T-helper 1 cell (primary cell): ENCODE data around the gene RPA3.

Experiments used
- DNase-seq, 5 donors: peaks; one replicate each; pipeline ENCODE4 v3.0.0-alpha.2; 2012 to 2020
- total RNA-seq, 4 donors: gene quantifications; one replicate each; lab custom pipeline; 2026; lab: John Stamatoyannopoulos, UW

Gene RPA3
- total RNA-seq = 21.3 to 38.9 (median 28.3) reads per million in 4 donors

DNA sequence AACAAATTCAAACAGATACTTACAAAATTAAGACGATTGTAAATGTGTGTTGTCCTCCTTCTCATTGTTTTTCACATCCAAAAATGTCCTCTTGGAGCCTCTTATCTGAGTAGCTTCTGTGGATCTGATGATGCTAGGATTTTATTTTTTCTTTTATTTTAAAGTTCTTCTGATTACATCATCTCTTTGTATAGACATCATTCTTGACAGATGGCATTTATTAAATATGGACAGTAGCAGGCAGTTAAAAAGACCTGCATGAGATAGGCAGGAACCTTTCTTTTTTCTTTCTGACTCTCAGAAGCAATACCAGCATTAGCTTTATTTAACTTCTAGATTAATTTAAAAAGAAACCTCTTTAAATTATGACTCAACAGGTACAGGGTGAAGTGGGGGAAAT lies at the start of gene RPA3:
TSS of gene RPA3 (minus strand) at position 116 of the 400 bp plus-strand sequence. CDS start 78,189 bp downstream, outside the sequence.
- no peak for DNase-seq

DNA sequence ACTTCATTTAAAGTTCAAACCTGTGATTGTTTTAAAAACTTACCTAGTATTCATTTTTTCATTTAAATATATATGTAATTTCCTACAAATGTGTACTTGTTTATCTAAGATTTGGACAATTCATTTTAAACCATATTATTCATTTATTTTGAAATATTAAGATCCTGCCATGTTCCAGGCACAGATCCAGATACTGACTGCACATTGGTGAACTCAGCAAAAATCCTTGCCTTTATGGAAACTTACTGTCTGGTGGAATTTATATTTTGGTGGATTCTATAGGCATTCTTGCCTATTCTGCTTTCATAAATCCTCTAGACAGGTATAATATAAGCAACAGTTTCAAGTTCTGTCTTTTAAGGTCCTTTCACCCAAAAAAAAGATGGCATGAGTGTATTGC lies 48.3 kb upstream of the RPA3 start:
- no peak for DNase-seq

DNA sequence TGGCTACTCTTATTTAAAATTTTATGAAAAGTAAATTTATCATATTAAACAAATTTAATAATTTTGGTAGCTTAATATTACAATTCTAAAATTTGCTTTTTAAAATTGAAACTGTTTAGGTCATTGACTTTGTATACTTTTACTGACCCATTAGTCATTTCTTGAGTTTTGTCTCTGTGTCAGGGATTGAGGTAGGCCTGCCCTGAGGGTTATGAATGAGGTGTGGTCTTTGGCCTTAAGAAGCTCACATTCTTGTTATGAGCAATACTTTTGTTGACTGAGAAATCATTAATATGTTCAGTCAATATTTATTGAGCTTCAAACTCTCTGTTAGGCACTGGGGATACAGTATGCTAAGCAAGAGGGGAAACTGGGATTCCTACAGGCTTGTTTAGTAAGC lies 47.0 kb upstream of the RPA3 start:
- peak in 1 of 5 donors; percentile 28 for DNase-seq

DNA sequence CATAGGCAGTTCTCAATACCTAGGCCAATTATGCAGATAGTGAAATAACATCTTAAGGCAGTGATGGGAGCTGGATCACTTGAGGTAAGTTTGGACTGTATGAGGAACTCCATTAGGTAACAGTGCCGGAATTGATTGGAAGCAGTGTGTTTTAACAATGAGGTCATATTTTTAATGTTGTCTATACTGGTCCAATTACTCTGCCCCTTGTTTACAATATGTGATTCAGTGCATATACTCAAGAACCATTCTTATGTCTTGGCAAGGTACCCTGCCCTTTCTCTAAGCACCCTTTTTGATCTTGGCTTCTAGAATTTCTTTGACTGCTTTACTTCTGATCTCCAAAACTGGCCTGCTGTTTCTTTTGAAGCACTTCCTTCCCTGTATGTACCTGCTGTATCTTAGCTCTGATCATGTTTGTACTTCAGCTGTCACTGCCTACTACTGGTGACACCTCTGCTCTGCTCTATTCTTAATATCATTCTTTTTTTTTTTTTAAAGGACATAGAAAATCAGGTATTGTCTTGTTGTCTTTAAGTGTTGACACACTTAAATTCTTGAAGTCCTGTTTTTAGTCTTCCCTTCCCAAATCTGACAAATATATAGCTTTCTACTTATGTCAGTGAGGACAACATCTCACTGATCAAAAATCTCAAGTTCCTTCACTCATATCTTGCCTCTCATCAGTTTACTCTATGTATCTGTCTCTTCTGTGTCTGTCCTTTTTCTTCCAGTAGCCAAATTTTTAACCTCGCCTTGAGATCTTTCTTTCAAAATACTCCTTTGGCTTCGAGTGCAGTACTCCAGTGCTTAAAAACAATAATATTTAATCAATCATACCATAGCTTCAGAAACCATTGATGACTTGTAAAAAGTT lies 46.4 kb upstream of the RPA3 start:
- peak in 1 of 5 donors; percentile 34 for DNase-seq

DNA sequence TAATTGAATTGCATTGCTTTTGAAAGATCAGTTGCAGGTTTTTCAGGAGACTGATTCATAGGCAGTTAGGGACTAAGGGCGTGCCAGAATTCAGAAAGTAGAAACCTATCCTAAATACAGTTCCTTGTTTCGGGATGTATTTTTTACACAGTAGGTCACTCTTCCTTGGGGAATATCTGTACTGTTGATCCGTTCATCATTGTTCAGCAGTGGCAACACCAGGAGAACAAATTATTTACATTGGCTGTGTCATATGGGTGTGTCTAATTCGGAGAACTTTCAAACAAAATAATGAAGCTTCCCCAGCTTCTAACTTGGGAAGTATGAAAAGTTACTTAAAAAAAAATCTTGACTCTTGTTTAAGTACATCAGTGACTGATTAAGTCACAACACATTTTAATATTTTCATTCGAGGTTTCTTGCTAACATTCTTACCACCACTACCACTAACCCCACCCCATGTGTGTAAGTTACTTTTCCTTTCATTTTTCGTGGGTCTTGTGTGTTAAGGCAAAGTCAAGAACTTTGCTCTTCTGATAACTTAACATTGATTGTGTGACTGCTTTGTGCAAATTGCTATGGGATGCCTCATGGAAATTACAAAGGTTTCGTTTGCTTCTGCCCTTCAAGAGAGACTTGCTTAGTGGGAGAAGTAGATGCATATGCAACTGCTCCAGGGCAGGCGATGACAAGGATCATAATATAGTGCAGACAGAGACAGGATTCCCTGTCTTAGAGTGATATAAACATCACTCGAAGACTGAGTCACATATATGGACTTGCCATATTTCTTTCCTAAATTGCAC lies 43.8 kb upstream of the RPA3 start:
- DNase-seq = peak in 2 of 5 donors; percentile 4 to 69

DNA sequence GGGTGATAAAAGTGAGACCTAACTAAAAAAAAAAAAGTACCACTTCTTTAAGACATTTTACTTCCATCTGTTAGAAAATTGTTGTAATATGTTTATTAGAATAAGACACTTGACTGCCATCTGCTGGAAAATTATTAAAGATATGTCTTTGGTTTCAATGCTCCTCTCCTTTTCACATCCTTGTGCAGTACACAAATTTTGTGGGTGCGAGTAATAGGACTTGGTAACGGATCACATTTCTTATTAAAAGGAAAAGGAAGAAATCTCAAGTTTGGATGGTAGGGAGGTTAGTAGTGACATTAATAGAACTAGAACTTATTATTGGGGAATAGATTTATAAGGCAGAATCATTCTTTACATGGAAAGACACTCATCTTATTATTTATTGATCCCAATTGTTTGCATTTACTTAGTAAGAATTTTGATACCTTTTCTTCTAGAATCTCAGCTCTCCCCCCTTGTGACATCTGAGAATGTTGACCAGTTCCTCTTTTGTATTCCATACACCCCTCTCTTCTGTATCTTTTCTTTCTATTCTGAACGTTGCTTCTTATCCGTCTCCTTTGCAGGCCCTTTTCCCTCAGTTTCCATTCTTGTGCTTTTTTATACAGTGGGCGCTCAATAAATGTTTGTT lies 43.0 kb upstream of the RPA3 start:
- DNase-seq = peak in 1 of 5 donors; percentile 63

DNA sequence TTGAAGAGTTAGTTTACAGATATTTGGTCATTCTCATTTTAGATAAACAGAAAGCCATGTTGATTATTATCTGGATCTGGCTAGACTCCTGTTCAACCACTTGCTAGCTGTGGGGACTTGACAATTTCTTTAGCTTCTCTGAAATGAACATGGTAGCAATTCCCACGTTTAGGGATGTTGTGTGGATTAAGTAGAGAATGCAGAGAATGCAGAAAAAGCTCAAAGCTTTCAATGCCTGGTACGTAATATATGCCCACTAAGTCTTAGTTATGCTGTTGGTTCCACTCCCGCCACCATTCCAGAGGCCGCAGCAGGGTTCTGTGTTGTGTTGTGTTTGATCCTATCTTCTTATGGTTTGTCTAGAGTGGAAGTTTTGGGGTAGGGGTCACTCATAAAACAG lies 39.2 kb upstream of the RPA3 start:
- no peak for DNase-seq

DNA sequence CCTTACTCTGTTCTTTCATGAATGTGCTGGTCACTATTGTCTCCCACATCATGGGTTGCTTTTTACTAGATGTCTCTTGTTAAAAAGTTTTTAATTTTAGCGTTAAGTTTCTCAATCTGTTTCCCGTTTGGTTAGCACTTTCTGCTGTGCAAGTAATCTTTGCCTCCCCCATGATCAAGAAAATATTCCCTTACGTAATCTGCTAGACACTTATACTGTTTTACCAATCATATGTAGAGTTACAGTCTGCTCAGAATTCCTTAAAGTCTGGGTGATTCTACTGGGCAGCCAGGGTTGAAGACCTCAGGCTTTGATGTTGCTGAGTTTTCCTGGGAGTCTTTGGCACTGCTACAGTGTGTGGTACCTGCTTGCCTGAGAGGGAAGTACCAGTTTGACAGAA lies 38.2 kb upstream of the RPA3 start:
- no peak for DNase-seq

DNA sequence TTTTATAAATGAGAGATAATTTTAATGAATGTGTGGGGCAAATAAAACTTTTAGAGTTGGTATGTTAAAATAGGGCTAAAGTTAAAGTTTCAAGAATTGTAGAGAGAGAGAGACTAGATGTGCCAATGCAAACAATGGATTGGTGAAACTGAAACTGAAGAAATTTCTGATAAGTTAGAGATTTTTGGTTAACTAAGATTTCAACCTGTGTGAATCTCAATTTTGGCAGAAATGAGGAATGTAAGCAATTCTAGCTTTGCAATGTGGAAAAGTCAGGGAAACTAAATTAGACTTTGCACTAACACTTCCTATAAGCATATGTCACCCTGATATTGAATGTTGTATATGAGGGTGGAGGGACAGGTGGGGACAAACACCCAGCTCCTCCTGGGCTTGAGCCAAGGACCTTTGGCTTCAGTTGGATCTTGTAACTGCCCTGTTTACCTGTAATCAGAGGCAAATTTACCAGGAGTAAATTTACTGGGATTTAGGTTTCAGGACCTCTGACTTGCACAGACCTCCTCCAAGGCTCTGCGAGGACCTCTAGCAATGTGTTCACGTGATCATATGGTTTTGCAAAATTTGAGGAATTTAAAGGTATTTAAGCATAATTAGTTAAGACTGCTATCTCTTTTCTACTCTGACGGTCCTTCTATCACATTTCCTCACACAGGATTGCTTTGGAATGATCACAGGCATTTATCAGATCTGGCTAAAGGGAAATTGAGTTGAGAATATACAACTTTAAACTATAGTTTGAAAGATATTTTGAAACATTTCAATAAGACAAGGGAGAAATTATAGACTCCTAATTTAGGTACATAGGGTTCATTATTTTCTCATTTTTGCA lies 33.1 kb upstream of the RPA3 start:
- DNase-seq = no peak

DNA sequence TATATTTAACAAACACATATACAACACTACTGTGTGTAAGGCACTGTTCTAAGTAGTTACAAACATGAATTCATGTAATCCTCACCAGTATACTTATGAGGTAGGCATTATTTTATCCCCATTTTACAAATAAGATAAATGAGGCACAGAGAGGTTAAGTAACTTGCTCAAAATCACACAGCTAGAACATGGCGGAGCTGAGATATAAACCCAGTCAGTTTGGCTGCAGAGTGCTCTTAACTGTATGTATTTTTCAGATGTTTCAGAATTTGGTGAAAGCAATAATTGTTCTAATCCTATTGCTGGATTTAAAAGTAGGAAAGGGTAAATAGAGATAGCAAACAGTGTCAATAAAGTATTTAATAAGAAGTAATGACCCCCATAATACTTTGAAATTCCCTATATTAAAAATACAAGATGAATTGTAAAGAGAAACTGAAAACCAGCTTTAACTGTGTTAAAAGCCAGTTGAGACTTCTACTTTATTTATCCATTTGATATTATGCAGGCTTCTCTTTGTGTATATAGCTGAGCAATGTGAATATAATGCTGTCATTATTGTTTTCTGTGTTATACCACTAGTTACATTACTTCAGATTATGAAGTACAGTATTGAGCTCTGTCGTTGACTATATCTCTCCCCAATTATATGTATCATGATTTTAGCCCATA lies 32.3 kb upstream of the RPA3 start:
- DNase-seq = no peak

DNA sequence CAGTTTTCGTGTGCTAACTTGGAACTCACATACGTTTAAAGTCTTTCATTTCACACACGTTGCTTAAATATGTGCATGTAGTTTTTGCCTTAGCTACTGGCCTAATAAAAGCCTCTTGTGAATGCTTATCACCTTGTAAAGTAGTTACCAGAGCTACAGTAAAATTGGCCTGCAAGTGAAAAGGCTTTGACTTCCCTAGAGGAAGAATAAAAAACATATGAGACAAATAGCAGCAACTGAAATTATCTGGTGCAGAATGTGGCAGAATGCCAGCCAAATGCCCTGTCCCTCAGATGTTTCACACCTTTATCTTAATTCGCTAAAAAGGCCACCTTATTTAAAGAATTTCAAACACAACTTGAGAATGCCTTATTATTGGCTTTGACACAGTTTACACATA lies 28.1 kb upstream of the RPA3 start:
- DNase-seq = no peak

DNA sequence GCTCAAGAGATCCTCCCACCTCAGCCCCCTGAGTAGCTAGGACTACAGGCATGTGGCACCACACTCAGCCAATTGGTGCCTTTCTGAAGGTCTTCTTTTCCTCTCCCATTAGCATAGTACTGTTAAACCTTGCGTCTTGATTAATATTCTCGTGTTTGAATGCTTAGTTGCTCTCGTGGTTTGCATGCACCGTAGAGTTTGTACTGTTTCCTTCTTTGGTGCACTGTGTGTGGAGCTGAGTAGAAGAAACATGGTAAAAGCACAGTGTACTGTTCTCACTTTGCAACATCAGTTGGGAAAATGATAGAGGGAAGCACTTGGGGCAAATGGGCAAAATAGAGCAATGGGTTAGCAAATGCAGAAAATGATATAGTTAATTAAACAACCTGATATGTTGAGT lies 27.6 kb upstream of the RPA3 start:
- DNase-seq = no peak

DNA sequence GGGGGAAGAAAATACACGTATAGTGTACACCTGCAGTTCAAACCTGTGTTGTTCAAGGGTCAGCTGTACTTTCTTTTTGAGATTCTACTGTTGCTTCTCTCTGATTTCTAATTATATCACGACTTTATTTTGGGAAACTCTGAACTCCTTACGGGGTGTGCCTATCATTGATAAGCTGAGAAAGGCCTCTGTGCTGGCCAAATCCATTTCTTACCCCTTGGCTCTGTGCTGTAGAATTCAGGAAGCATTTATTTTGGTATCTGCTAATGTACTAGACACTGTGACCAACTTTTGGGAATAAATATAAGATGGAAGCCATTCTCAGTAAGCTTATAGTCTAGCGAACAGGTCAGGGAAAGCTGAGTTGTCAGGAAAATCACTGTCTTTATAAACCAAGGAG lies 26.9 kb upstream of the RPA3 start:
- DNase-seq = no peak

DNA sequence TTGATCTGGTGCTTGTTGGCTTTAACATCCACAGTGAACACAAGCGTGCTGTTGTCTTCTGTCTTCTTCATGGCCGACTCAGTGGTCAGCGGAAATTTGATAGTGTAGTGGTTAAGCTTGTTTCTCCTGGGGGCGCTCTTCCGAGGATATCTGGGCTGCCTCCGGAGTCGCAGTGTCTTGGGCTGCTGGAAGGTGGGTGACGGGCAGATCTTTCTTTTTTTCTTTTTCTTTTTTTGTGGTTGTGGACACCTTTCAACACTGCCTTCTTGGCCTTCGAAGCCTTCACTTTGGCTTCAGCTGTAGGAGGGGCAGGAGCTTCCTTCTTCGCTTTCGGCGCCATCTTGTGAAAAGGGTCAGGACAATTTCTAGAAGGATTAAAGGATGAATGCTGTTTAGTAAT lies 23.8 kb upstream of the RPA3 start:
- no peak for DNase-seq

DNA sequence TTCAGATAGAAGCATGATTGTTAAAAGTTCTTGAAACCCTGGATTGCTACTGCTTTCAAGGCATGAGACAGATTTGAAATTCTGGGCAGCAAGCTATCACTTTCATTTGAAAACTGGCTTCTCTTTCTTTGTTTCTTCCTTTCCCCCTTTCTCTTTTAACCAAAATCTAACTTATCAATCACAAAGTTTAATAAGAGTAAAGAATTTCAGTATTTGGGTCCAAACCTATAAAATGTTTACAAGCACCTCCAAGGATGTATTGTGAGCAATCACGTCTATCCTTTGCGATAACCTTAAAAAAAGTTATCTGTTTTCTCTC lies 21.6 kb upstream of the RPA3 start:
- DNase-seq = no peak

DNA sequence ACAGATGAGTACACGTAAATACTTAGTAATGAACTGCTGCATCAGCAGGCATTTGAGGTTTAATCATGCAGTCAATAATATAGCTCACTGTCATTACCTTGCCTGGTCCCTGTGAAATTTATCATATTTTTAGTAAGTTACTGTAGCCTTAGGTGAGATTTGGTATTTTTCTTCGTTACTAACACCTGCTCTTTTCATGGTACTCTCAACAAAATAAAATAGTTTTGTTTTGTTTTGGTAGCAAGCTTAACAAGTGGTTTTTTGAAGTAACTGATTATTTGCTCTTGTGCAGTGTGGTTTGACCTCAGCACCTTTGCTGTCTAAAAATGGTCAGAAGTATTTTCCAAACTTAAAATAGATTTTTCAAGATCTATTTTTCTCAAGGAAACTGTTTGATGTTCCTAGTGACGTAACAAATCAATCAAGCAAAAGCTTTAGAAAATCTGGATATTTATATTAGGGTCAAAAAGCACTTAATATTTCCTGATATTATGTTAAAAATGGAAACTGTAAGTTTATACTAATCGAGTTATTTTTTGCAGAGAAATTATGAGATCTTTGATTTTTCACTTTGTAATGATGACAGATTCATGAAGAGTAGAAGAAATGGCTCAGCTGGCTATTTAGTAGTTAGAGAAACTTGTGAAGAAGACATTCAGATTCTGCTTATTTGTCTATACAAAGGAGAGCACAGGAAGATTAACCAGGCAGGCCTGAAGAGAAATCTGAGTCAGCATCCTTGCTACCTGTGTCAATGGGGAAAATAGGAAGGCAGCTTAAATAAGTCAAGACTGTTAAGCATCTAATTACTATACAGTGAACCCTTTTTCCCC lies 21.0 kb upstream of the RPA3 start:
- no peak for DNase-seq

DNA sequence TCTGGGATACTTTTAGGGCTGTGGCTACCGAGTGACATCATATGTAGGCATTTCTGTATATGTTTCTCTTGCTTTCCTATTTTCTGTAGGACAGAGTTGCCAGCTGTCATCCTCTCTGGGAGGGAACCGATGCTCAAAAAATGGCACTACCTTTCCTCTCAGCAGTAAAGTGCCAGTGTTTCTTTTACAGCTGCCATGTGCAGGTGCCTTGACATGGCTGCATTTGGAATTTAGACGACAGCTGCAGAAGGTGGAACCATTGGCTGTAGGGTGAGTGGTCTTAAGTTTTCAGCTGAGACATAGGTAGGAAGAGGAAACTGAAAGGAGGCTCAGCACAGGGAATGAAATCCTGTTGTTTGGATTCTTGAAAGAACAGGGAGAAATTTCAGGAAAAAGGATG lies 20.2 kb upstream of the RPA3 start:
- DNase-seq = no peak

DNA sequence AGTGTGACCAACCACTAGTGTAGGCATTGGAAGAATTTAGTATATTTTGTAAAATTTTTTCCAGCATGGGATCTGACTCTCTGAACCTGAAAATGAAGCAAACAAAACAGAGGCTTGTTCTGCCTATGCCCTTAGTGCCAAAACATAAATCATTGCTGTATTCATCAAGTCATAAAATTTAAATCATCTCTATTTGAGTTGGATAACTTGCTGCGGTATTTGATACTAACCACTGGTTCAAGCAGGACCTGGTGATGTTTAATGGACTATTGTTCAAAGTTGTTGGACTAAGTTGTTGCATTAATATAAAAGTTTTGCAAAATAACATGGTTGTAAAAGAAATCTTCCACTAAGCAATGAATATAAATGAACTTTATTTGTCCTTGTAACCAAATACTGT lies 19.8 kb upstream of the RPA3 start:
- DNase-seq = no peak

DNA sequence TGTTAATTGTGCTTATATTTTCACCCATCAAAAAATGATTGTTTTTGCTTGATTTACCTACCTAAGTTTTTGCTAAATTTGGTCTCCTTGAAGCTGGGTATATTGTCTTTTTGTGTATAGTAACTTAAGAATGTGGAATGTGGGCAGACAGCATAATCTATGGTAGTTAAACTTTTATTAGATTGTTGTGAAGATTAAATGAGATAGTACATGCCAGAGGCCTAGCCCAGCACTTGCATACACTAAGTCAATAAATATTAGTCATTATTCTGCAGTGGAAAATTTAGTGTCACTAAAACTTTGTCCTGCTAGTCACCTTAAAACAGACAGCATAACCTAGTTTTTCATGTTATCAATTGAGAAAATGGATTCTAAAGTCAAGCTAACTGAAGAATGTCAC lies 19.3 kb upstream of the RPA3 start:
- DNase-seq = no peak

DNA sequence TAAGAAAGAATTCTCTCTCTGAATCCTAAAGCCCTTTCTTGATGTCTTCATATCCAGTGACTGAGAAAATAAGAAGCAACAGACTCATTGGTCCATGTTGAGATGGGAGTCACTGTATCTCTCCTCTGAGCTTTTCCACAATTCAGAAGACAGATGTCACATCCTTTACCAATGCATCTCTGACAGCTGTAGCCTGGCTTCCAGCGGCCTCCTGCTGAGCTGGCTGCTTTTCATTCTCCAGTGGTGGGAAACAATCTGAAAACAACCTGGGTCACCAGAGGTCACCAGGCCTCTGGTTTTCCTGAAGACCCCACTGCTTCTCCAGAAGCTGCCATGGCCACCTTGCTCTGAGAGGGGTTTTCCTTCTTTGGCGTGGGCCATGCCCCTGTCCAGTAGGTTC lies 18.3 kb upstream of the RPA3 start:
- no peak for DNase-seq

DNA sequence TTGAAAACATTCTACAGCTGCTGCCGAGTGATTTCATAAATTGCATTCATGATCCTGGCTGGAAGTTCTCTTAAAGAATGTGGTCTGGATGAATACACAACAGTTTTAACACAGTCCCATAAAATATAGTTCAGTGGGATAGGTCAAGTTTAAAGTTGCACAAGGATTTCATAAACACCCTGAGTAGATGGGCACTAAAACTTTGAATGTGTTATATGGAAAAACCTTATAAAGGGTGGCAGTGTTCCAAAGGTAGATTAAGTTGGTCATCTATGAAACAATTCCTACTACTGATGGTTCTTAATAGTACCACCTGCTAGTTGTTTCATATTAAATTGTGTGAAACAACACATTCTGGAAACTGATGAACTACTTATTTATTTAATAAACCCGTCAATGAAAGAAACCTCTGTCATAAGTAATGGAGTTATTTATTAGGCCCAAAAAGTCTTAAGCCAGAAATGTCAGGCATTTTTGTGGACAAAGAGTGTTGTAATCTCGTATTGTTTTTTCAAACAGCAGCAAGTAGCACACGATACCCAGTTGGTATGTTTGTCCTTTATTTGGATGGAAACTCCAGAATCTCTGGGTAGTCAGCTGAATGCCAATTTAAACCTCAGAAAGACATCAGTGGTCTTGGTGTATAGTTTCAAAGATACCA lies 14.3 kb upstream of the RPA3 start:
- DNase-seq = no peak
